H9 (cell line): Measurements from ENCODE around the gene HEG1. TPM values are rescaled to one million over a fixed set of nuclear protein-coding genes. Genes with fewer than 3 reads are reported as not detected.

Experiments used
- DNase-seq: peaks from one replicate; pipeline ENCODE4 v3.0.0-alpha.2; 2017
- H2AFZ ChIP-seq: one replicate; pipeline ENCODE4 v1.6.1; 2013; ENCODE audit warnings: mild to moderate bottlenecking, low read length, control low read depth, moderate library complexity
- H2AK5ac ChIP-seq: 2 replicates; pipeline ENCODE4 v1.6.1; 2013; ENCODE audit warnings: low read length, control low read depth, mixed read lengths; ENCODE audit not compliant: insufficient read length
- H2BK120ac ChIP-seq: one replicate; pipeline ENCODE4 v1.6.1; 2013; ENCODE audit warnings: low read depth, mild to moderate bottlenecking, low read length, control low read depth, inconsistent platforms; ENCODE audit not compliant: poor library complexity, severe bottlenecking
- H2BK12ac ChIP-seq: 2 replicates; pipeline ENCODE4 v1.6.1; 2013; ENCODE audit warnings: low read length, control low read depth, mixed read lengths, low read depth; ENCODE audit not compliant: insufficient read length
- H2BK15ac ChIP-seq: 2 replicates; pipeline ENCODE4 v1.6.1; 2013; ENCODE audit warnings: low read depth, low read length, control low read depth
- H2BK20ac ChIP-seq: one replicate; pipeline ENCODE4 v1.6.1; 2013; ENCODE audit warnings: low read depth, mild to moderate bottlenecking, low read length, control low read depth, inconsistent platforms; ENCODE audit not compliant: poor library complexity, severe bottlenecking
- H2BK5ac ChIP-seq: 2 replicates; pipeline ENCODE4 v1.6.1; 2013; ENCODE audit warnings: low read length, control low read depth, mixed read lengths; ENCODE audit not compliant: insufficient read length
- H3K14ac ChIP-seq: 2 replicates; pipeline ENCODE4 v1.6.1; 2013; ENCODE audit warnings: low read length, control low read depth; ENCODE audit not compliant: insufficient read depth
- H3K18ac ChIP-seq: 2 replicates; pipeline ENCODE4 v1.6.1; 2013; ENCODE audit warnings: low read depth, mild to moderate bottlenecking, mixed read lengths, low read length, control low read depth; ENCODE audit not compliant: insufficient read length
- H3K23ac ChIP-seq: 2 replicates; pipeline ENCODE4 v1.6.1; 2013; ENCODE audit warnings: low read length, control low read depth, mixed read lengths, low read depth; ENCODE audit not compliant: insufficient read length
- H3K23me2 ChIP-seq: 2 replicates; pipeline ENCODE4 v1.6.1; 2013; ENCODE audit warnings: low read depth, mild to moderate bottlenecking, mixed read lengths, low read length, control low read depth; ENCODE audit not compliant: insufficient read length, poor library complexity, severe bottlenecking
- H3K27ac ChIP-seq: 2 replicates; pipeline ENCODE4 v1.5.1; 2013; ENCODE audit warnings: low read length, control low read depth, mixed read lengths, low read depth; ENCODE audit not compliant: insufficient read length
- H3K27me3 ChIP-seq: 2 replicates; pipeline ENCODE4 v1.6.1; 2013; ENCODE audit warnings: low read length, control low read depth, inconsistent platforms; ENCODE audit not compliant: insufficient read depth
- H3K4ac ChIP-seq: 2 replicates; pipeline ENCODE4 v1.6.1; 2013; ENCODE audit warnings: low read depth, mild to moderate bottlenecking, control low read depth, inconsistent platforms, low read length, moderate library complexity
- H3K4me1 ChIP-seq: 2 replicates; pipeline ENCODE4 v1.6.1; 2013; ENCODE audit warnings: low read length, control low read depth, inconsistent platforms; ENCODE audit not compliant: insufficient read depth
- H3K4me2 ChIP-seq: 2 replicates; pipeline ENCODE4 v1.6.1; 2013; ENCODE audit warnings: low read length, control low read depth, mixed read lengths; ENCODE audit not compliant: insufficient read length, insufficient read depth
- H3K56ac ChIP-seq: 2 replicates; pipeline ENCODE4 v1.6.1; 2013; ENCODE audit warnings: low read depth, mild to moderate bottlenecking, mixed read lengths, low read length, control low read depth; ENCODE audit not compliant: insufficient read length
- H3K79me1 ChIP-seq: 2 replicates; pipeline ENCODE4 v1.6.1; 2013; ENCODE audit warnings: low read depth, mild to moderate bottlenecking, moderate library complexity, low read length, control low read depth, inconsistent platforms; ENCODE audit not compliant: insufficient read depth, poor library complexity, severe bottlenecking
- H3K79me2 ChIP-seq: 2 replicates; pipeline ENCODE4 v1.6.1; 2013; ENCODE audit warnings: low read length, control low read depth, inconsistent platforms; ENCODE audit not compliant: insufficient read depth
- H3K9ac ChIP-seq: 2 replicates; pipeline ENCODE4 v1.6.1; 2013; ENCODE audit warnings: low read length, control low read depth, mixed read lengths; ENCODE audit not compliant: insufficient read length; ENCODE audit errors: extremely low read depth
- H3K9me3 ChIP-seq: one replicate; pipeline ENCODE4 v1.6.1; 2013; ENCODE audit warnings: low read depth, low read length, inconsistent platforms; ENCODE audit not compliant: control insufficient read depth
- H3T11ph ChIP-seq: one replicate; pipeline ENCODE4 v1.6.1; 2013; ENCODE audit warnings: mild to moderate bottlenecking, low read length, control low read depth, inconsistent platforms
- H4K20me1 ChIP-seq: one replicate; pipeline ENCODE4 v1.6.1; 2013; ENCODE audit not compliant: control insufficient read depth, insufficient read length, insufficient read depth
- H4K5ac ChIP-seq: 2 replicates; pipeline ENCODE4 v1.6.1; 2013; ENCODE audit warnings: low read depth, mild to moderate bottlenecking, mixed read lengths, low read length, control low read depth; ENCODE audit not compliant: insufficient read length
- H4K8ac ChIP-seq: replicated peaks from 2 replicates; pipeline ENCODE4 v1.6.1; 2013; ENCODE audit warnings: low read length, control low read depth, mixed read lengths, low read depth; ENCODE audit not compliant: insufficient read length
- H4K91ac ChIP-seq: 2 replicates; pipeline ENCODE4 v1.6.1; 2013; ENCODE audit warnings: low read depth, mild to moderate bottlenecking, moderate library complexity, mixed read lengths, low read length, control low read depth; ENCODE audit not compliant: insufficient read length
- H3K27ac Mint-ChIP-seq, 3 experiments: 2 replicates in 2 of 3; 3 replicates in 1 of 3; pipeline ENCODE4 v1.8.0; 2020 to 2021; ENCODE audit warnings: mixed read lengths in 3 of 3, mild to moderate bottlenecking in 1 of 3, moderate library complexity in 1 of 3
- H3K27me3 Mint-ChIP-seq: 2 replicates; pipeline ENCODE4 v1.8.0; 2021; ENCODE audit warnings: low read depth, mild to moderate bottlenecking, moderate library complexity, mixed read lengths
- H3K36me3 Mint-ChIP-seq, 3 experiments: 2 replicates in 2 of 3; 3 replicates in 1 of 3; pipeline ENCODE4 v1.8.0; 2020 to 2021; ENCODE audit warnings: low read depth in 3 of 3, mixed read lengths in 3 of 3; ENCODE audit not compliant: insufficient read depth in 1 of 3
- H3K4me1 Mint-ChIP-seq, 2 experiments: 2 replicates each; pipeline ENCODE4 v1.8.0; 2020; ENCODE audit warnings: mixed read lengths in 2 of 2
- H3K4me3 Mint-ChIP-seq, 2 experiments: 2 replicates in 1 of 2; 3 replicates in 1 of 2; pipeline ENCODE4 v1.8.0; 2020 to 2021; ENCODE audit warnings: mild to moderate bottlenecking in 2 of 2, mixed read lengths in 2 of 2, moderate library complexity in 1 of 2
- H3K9me3 Mint-ChIP-seq, 2 experiments: 2 replicates in 1 of 2; 3 replicates in 1 of 2; pipeline ENCODE4 v1.8.0; 2020; ENCODE audit warnings: mild to moderate bottlenecking in 2 of 2, mixed read lengths in 2 of 2, moderate library complexity in 1 of 2
- CTCF ChIP-seq: fragments of 200-600 bp; sonication (generic); conservative IDR thresholded peaks from 3 replicates; pipeline ENCODE4 v1.8.0; 2021; ENCODE audit warnings: antibody characterized with exemption, mild to moderate bottlenecking
- WGBS: extraction: QIAGEN DNeasy Blood & Tissue Kit; methylation state at CpG from one replicate; pipeline ENCODE4 v1.1.7; 2013; ENCODE audit warnings: missing lambda C conversion rate, low lambda C conversion rate, mixed read lengths; ENCODE audit not compliant: insufficient read length; ENCODE audit errors: extremely low coverage; 5-methylcytosine and 5-hydroxymethylcytosine counted together
- total RNA-seq: library from RNA; stranded (reverse); gene quantifications from 2 replicates; pipeline ENCODE4 v1.2.1, GENCODE V29; 2021

The HEG1 gene
- total RNA-seq, 1 experiment from 2014 or later = 10.3 TPM

- Histone ChIP-seq H3K79me1 (no peaks in the 10 kb centered on the region), H3K56ac (no peak overlapping the region), H3K27me3 (no peaks in the 10 kb centered on the region), H2BK15ac (no peak overlapping the region), H2AK5ac (no peak overlapping the region), H3K4me2 (no peak overlapping the region), H2BK5ac (no peak overlapping the region), H4K5ac (no peak overlapping the region), H3T11ph (no peak overlapping the region), H2BK12ac (no peak overlapping the region), H3K79me2 (no peaks in the 10 kb centered on the region), H3K18ac (no peak overlapping the region), H2BK120ac (no peak overlapping the region), H4K20me1 (no peaks in the 10 kb centered on the region), H2BK20ac (no peak overlapping the region), H3K23ac (no peak overlapping the region), H3K9ac (no peak overlapping the region), H3K4me1 (no peaks in the 10 kb centered on the region), H2AFZ (no peak overlapping the region), H3K9me3 (no peaks in the 10 kb centered on the region), H3K4ac (no peak overlapping the region), H4K91ac (no peak overlapping the region), H3K14ac (no peak overlapping the region), H4K8ac (no peak overlapping the region), H3K23me2 (no peaks in the 10 kb centered on the region), H3K27ac (no peak overlapping the region)
- no peaks in the 10 kb centered on the region; a peak in 1 of 5 replicates for H3K9me3 Mint-ChIP-seq
- no peaks in the 10 kb centered on the region for H3K27me3 Mint-ChIP-seq
- H3K4me1 Mint-ChIP-seq = peaks cover 6 to 13% of the 10 kb centered on the region in 2 experiments
- peaks cover 16 to 30% (median 23%) of the 10 kb centered on the region in 3 experiments for H3K36me3 Mint-ChIP-seq
- DNase-seq = no peak
- no peak overlapping the region for H3K27ac Mint-ChIP-seq
- no CpG with 5 or more reads among the region's 2 CpGs for WGBS
- no peak for TF ChIP-seq CTCF
- H3K4me3 Mint-ChIP-seq = no peak overlapping the region
These were observed 30.2 kb downstream of the HEG1 start for GRCh38 chr3:125025642-125026041.
